OCI-LY3 (cell line): ENCODE results near the gene CDH1.

Experiments
- H2AFZ ChIP-seq: fragments of 200-600, 300-600 bp; shearing (Covaris generic); 2 replicates; pipeline ENCODE4 v1.6.0; 2014; ENCODE audit warnings: antibody characterized with exemption, low read depth, low read length
- H3K27ac ChIP-seq: fragments of 200-600, 300-600 bp; sonication (generic); 2 replicates; pipeline ENCODE4 v1.5.1; 2014; ENCODE audit warnings: mild to moderate bottlenecking, low read length, moderate library complexity, mixed read lengths
- H3K27me3 ChIP-seq: fragments of 200-600, 300-600 bp; sonication (generic); 2 replicates; pipeline ENCODE4 v1.6.1; 2014; ENCODE audit warnings: low read depth, low read length, mixed read lengths
- H3K36me3 ChIP-seq: fragments of 200-600, 300-600 bp; sonication (generic); replicated peaks from 2 replicates; pipeline ENCODE3; 2014; ENCODE audit warnings: low read depth, low read length, mixed read lengths
- H3K4me1 ChIP-seq: fragments of 300-600, 200-600 bp; sonication (generic); 2 replicates; pipeline ENCODE4 v1.6.1; 2014; ENCODE audit warnings: low read length, mixed read lengths
- H3K4me2 ChIP-seq: fragments of 200-600, 300-600 bp; sonication (generic); 2 replicates; pipeline ENCODE4 v1.6.1; 2014; ENCODE audit warnings: low read length, mixed read lengths
- H3K4me3 ChIP-seq: fragments of 300-600, 200-600 bp; sonication (generic); 2 replicates; pipeline ENCODE4 v1.5.1; 2014; ENCODE audit warnings: antibody characterized with exemption, mild to moderate bottlenecking, low read length, moderate library complexity
- H3K79me2 ChIP-seq: fragments of 300-600, 200-600 bp; shearing (Covaris generic); 2 replicates; pipeline ENCODE4 v1.6.1; 2014; ENCODE audit warnings: mild to moderate bottlenecking, low read length, mixed read lengths
- H3K9ac ChIP-seq: fragments of 300-600, 200-600 bp; shearing (Covaris generic); 2 replicates; pipeline ENCODE4 v1.6.0; 2014; ENCODE audit warnings: mild to moderate bottlenecking, low read length, moderate library complexity
- H3K9me3 ChIP-seq: fragments of 200-600, 300-600 bp; shearing (Covaris generic); 2 replicates; pipeline ENCODE4 v1.6.1; 2014; ENCODE audit warnings: low read length, mixed read lengths; ENCODE audit not compliant: insufficient read depth
- H4K20me1 ChIP-seq: fragments of 200-600, 300-600 bp; sonication (generic); 2 replicates; pipeline ENCODE4 v1.6.1; 2016; ENCODE audit warnings: low read length, mixed read lengths; ENCODE audit not compliant: insufficient read depth
- CTCF ChIP-seq: fragments of 200-600, 300-600 bp; sonication (generic); IDR thresholded peaks from 2 replicates; pipeline ENCODE4 v1.5.1; 2014; ENCODE audit warnings: antibody characterized with exemption, low read length, low read depth
- EZH2phosphoT487 ChIP-seq: fragments of 200-600 bp; shearing (Covaris generic); IDR thresholded peaks from 2 replicates; pipeline ENCODE4 v1.6.1; 2018; ENCODE audit warnings: antibody characterized with exemption, mixed run types, low read depth

CDH1 gene

GRCh38 chr16:68707340-68708152, 29.5 kb upstream of the CDH1 start:
- peak overlapping the region; percentile 28; the same call in 1 of the 2 replicates for H2AFZ ChIP-seq
- H4K20me1 ChIP-seq, result no peaks in the 10 kb centered on the region
- no peaks in the 10 kb centered on the region for H3K79me2 ChIP-seq
- no peak overlapping the region for H3K4me2 ChIP-seq
- peaks cover 75% of the 10 kb centered on the region for H3K4me1 ChIP-seq
- H3K36me3 ChIP-seq, result no peaks in the 10 kb centered on the region
- no peaks in the 10 kb centered on the region for H3K27me3 ChIP-seq
- no peaks in the 10 kb centered on the region for H3K9me3 ChIP-seq
- H3K9ac ChIP-seq, result peak overlapping the region; percentile 40; the same call in 1 of the 2 replicates
- H3K27ac ChIP-seq, result peak overlapping the region; percentile 69
- no peak overlapping the region for H3K4me3 ChIP-seq
- TF ChIP-seq CTCF (no peak), EZH2phosphoT487 (no peak)

GRCh38 chr16:68710211-68710610, 26.9 kb upstream of the CDH1 start:
- Histone ChIP-seq H3K79me2 (no peaks in the 10 kb centered on the region), H3K4me3 (no peak overlapping the region), H3K4me2 (no peak overlapping the region), H3K9ac (no peak overlapping the region), H3K27ac (no peak overlapping the region), H4K20me1 (no peaks in the 10 kb centered on the region), H3K36me3 (no peaks in the 10 kb centered on the region), H2AFZ (no peak overlapping the region), H3K9me3 (no peaks in the 10 kb centered on the region), H3K4me1 (peaks cover 70% of the 10 kb centered on the region), H3K27me3 (no peaks in the 10 kb centered on the region)
- no peak for TF ChIP-seq EZH2phosphoT487
- no peak for TF ChIP-seq CTCF

- Histone ChIP-seq H3K4me1 (peaks cover 65% of the 10 kb centered on the region), H3K27me3 (no peaks in the 10 kb centered on the region), H4K20me1 (no peaks in the 10 kb centered on the region), H3K4me3 (peak overlapping the region; percentile 72), H3K4me2 (peak overlapping the region; percentile 81), H3K79me2 (no peaks in the 10 kb centered on the region), H3K9ac (peak overlapping the region; percentile 52), H3K27ac (peak overlapping the region; percentile 68), H3K9me3 (no peaks in the 10 kb centered on the region), H3K36me3 (no peaks in the 10 kb centered on the region), H2AFZ (peak overlapping the region; percentile 7; the same call in 1 of the 2 replicates)
- TF ChIP-seq EZH2phosphoT487 (no peak), CTCF (no peak)
Observed at GRCh38 chr16:68711421-68712139, 25.5 kb upstream of the CDH1 start.

GRCh38 chr16:68713361-68713760, 23.7 kb upstream of the CDH1 start:
- Histone ChIP-seq H3K36me3 (no peaks in the 10 kb centered on the region), H3K27me3 (no peaks in the 10 kb centered on the region), H3K9me3 (no peaks in the 10 kb centered on the region), H4K20me1 (no peaks in the 10 kb centered on the region), H3K4me1 (peaks cover 47% of the 10 kb centered on the region), H3K4me2 (no peak overlapping the region), H3K79me2 (no peaks in the 10 kb centered on the region), H2AFZ (no peak overlapping the region), H3K27ac (no peak overlapping the region), H3K9ac (no peak overlapping the region), H3K4me3 (no peak overlapping the region)
- TF ChIP-seq EZH2phosphoT487 (no peak), CTCF (no peak)
